HG03521 (cell line): ENCODE measurements around the gene DDX18.

Experiments
- ATAC-seq: cut with Tn5 transposase; IDR thresholded peaks from one replicate; pipeline ENCODE4 v1.9.1; 2021; ENCODE audit warnings: mild to moderate bottlenecking, moderate library complexity; ENCODE audit not compliant: unreplicated experiment

Gene DDX18

DNA sequence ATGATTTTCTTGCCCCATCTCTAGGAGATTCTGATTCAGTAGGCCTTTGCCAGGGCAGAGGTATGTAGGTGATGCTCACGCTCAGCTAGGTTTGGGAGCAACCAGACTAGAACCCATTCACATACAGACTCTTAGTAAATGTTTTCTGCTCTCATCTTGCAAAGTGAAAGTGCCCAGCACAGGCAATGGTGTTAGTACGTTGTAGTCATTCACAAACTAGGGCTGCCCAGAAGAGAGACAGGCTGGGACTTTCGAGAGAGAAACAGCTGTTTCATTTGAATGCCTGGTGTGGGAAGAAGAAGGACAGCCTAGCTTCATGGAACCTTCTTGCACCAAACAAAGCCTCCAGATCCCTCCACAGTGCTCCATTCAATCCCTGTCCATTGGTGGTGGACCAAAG is 19.4 kb downstream of the DDX18 start:
- no peak for ATAC-seq

- ATAC-seq: no peak
Observed at GRCh38 chr2:117834992-117835391, 20.5 kb downstream of the DDX18 start.

- ATAC-seq: peak; percentile 90
Observed at GRCh38 chr2:117835990-117836760, 21.7 kb downstream of the DDX18 start.

GRCh38 chr2:117845304-117845703 is 30.8 kb downstream of the DDX18 start:
- ATAC-seq: no peak

- ATAC-seq: no peak
Observed at GRCh38 chr2:117850015-117850414, 35.5 kb downstream of the DDX18 start.

- no peak for ATAC-seq
Observed at GRCh38 chr2:117850461-117850860, 36.0 kb downstream of the DDX18 start.

- ATAC-seq: no peak
Observed at GRCh38 chr2:117851969-117852368, 37.5 kb downstream of the DDX18 start.

DNA sequence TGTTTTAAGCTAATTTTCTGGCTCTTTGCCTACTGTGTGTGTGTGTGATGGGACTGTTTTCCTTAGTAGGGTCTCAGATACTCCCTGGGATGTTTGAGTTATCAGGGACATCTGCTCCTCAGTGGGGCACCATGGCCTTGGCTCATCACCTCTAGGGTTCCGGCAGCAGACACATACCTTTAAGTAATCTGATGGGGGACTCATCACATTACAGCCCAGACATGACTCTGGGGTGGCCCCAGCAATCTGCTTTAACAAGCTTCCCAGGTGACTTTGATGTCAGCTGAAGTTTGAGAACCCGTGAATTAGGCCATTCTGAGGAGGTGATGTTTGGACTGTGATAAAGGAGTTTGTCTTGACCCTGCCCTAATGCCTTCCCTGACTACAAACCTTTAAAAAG is 38.8 kb downstream of the DDX18 start:
- ATAC-seq: no peak

DNA sequence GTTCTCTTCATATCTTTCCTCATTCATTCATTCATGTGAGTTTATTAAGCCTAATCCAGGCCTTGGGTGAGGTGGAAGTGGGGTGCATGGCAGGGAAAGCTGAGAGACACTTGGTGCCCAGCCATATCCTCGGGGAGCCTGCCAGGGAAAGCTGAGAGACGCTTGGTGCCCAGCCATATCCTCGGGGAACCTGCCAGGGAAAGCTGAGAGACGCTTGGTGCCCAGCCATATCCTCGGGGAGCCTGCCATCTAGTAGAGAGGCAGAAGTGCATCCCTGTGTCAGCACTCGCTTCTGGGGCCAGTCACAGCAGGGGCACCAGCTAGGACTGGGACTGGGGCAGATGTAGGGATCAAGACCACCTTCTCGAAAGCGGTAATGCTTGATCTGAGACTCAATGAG is 39.4 kb downstream of the DDX18 start:
- ATAC-seq: no peak

GRCh38 chr2:117854610-117855009 is 40.1 kb downstream of the DDX18 start:
- no peak for ATAC-seq

DNA sequence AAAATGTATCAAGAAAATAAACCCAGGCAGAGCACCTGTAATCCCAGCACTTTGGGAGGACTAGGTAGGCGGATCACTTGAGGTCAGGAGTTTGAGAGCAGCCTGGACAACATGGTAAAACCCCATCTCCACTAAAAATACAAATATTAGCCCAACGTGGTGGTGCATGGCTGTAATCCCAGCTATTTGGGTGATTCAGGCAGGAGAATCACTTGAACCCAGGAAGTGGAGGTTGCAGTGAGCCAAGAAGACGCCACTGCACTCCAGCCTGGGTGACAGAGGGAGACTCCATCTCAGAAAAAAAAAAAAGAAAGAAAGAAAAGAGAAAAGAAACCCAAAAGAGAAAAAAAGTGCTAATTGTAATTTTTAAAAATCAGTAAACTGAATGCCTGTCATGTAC is 41.4 kb downstream of the DDX18 start:
- ATAC-seq: no peak

DNA sequence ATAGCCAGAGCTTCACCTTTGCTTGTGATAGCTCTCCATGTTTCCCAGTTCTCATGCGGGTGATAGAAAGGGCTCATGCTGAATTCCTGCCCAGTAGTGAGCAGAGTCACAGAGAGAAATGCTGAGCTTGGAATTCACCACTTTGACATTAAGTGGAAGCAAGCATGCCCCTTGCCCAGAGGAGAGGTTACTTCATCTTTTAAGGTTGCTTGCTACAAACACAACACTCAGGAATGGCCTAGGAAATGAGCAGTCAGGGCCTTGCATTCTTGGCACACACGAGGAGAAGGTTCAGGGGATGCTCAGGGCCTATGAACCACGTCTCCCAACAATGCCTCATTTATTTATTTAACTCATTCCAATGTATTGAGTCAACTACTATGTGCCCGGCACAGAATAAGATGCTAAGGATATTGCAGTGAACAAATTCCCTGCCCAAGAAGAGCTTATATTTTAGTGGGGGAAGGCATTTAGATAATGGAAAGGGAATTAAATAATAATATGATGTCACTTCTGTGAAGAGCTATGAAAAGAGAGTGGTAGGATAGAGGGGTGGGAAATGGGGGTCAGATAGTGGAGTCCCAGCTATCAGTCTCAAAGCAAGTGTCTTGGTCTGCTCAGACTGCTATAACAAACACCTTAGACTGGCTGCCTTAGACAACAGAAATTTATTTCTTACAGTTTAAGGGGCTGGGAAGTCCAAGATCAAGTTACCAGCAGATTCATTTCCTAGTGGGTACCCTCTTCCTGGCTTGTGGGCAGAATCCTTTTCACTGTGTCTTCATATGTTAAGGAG is 42.1 kb downstream of the DDX18 start:
- ATAC-seq: no peak

- ATAC-seq: no peak
Observed at GRCh38 chr2:117858336-117858735, 43.8 kb downstream of the DDX18 start.

GRCh38 chr2:117858892-117859531 is 44.5 kb downstream of the DDX18 start:
- no peak for ATAC-seq

DNA sequence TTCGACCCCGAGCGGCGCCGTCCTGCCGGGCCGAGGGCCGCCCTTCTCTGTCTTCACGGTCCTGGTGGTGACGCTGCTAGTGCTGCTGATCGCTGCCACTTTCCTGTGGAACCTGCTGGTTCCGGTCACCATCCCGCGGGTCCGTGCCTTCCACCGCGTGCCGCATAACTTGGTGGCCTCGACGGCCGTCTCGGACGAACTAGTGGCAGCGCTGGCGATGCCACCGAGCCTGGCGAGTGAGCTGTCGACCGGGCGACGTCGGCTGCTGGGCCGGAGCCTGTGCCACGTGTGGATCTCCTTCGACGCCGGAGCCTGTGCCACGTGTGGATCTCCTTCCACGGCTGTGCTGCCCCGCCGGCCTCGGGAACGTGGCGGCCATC is 45.0 kb downstream of the DDX18 start:
- no peak for ATAC-seq

- no peak for ATAC-seq
Observed at GRCh38 chr2:117859924-117860647, 45.6 kb downstream of the DDX18 start.

- ATAC-seq: no peak
Observed at GRCh38 chr2:117862459-117862858, 48.0 kb downstream of the DDX18 start.

- ATAC-seq: no peak
Observed at GRCh38 chr2:117875786-117876185, 61.3 kb downstream of the DDX18 start.

DNA sequence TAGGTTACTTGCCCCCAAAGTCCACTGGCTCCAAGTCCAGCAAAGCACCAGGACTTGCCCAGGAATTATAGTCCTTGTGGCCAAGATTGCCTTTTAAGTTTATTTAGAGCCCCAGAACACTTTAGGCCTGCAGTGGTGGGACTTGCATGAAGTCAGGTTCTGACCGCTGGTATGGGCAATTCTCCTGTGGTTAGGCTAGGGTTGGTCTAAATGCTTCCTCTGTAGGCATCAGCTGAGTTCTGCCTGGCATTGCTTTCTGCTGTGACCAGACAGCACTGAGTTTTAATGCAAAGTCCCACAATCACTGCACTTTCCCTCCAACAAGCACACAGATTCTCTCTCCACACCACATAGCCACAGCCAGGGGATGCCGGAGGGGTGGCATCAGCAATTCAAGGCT is 64.5 kb downstream of the DDX18 start:
- ATAC-seq: no peak
